ENCODE results near the gene LMNA. TPM values are rescaled to one million over a fixed set of nuclear protein-coding genes. Genes with fewer than 3 reads are reported as not detected.

LMNA gene
- total and polyA plus RNA-seq, 10 of the 15 experiments (the other 5 are each of a cell fraction or from before 2014, with no cell fraction given), result 0.42 to 334 (median 81.1) TPM

DNA sequence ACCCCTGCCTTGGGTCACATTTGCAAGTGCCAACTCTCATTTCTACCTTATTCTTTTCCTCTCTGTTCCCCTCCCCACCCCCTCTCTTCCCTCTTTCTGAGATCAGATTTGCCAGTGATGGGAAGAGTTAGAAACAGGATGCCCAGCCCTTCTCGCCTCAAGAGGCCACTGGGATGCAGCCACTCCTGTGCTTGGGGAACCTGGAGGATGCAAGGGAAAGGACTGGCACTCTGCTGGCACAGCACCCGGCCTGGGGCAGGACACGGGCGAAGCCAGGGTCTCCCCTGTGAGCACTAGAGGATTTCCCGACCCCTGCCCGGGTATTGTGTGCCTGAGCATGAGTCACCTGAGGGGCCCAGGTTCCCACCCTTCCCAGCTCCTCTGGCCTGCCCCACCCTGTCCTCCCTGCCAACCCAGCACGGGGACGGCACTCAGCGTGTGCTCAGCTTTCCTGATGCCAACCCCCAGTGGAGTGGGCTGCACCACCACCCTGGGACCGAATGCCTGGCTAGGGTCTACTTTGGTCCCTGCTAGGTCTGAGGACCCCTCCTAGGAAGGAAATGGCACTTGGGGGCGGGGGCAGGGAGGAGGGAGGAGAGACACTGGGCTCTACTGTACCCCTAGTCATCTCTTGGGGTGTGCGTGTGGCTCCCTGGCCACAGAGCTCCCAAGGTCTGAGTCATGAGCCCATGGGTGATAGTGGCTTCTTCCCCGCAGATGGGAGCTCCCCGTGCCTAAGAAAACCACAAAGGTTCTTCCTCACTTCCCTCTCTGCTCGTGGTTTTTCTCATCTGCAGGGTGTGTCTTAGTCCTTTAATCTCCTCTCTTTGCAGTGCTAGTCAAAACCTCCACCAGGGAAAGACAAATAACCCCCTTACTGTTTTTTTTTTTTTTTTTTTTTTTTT is 12.4 kb downstream of the LMNA start (continued):
- TF ChIP-seq ATF7 (IDR thresholded peaks at IDR 0.05; ENCODE audit: low read depth) (peak; percentile 78), HDAC2 (IDR thresholded peaks at IDR 0.05) (no peak), KAT2A (conservative IDR thresholded peaks at IDR 0.05; ENCODE audit: control insufficient read depth, low read depth, low read length) (no peak), ZBTB11 (CRISPR knock-in tag; IDR thresholded peaks at IDR 0.05) (no peak), SREBF1 (IDR thresholded peaks at IDR 0.05; ENCODE audit: low read length) (no peak), SKIL (IDR thresholded peaks at IDR 0.05; ENCODE audit: low read depth, poor library complexity, severe bottlenecking) (peak; percentile 94), SIN3A (IDR thresholded peaks at IDR 0.05; ENCODE audit: low read depth, low read length) (no peak), RCOR1 (conservative IDR thresholded peaks at IDR 0.05; ENCODE audit: low read depth, low read length) (no peak), MYC (IDR thresholded peaks at IDR 0.05; ENCODE audit: insufficient read depth, insufficient read length, insufficient replicate concordance, low read length, severe bottlenecking) (no peak), CBFB (IDR thresholded peaks at IDR 0.05; ENCODE audit: low read depth) (peak; percentile 99), CBX5 (IDR thresholded peaks at IDR 0.05; ENCODE audit: low read depth) (no peak), POLR2AphosphoS5 (IDR thresholded peaks at IDR 0.05; ENCODE audit: low read length) (peak; percentile 43), POLR2AphosphoS2 (IDR thresholded peaks at IDR 0.05; ENCODE audit: low read depth, low read length) (no peak)
- TF ChIP-seq, protein P1, sequence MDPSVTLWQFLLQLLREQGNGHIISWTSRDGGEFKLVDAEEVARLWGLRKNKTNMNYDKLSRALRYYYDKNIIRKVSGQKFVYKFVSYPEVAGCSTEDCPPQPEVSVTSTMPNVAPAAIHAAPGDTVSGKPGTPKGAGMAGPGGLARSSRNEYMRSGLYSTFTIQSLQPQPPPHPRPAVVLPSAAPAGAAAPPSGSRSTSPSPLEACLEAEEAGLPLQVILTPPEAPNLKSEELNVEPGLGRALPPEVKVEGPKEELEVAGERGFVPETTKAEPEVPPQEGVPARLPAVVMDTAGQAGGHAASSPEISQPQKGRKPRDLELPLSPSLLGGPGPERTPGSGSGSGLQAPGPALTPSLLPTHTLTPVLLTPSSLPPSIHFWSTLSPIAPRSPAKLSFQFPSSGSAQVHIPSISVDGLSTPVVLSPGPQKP (IDR thresholded peaks at IDR 0.05; ENCODE audit: low read depth, low read length), result 0 out of 2 replicates have a peak, but pooled peaks have one; percentile 11
- TF ChIP-seq, protein P2, sequence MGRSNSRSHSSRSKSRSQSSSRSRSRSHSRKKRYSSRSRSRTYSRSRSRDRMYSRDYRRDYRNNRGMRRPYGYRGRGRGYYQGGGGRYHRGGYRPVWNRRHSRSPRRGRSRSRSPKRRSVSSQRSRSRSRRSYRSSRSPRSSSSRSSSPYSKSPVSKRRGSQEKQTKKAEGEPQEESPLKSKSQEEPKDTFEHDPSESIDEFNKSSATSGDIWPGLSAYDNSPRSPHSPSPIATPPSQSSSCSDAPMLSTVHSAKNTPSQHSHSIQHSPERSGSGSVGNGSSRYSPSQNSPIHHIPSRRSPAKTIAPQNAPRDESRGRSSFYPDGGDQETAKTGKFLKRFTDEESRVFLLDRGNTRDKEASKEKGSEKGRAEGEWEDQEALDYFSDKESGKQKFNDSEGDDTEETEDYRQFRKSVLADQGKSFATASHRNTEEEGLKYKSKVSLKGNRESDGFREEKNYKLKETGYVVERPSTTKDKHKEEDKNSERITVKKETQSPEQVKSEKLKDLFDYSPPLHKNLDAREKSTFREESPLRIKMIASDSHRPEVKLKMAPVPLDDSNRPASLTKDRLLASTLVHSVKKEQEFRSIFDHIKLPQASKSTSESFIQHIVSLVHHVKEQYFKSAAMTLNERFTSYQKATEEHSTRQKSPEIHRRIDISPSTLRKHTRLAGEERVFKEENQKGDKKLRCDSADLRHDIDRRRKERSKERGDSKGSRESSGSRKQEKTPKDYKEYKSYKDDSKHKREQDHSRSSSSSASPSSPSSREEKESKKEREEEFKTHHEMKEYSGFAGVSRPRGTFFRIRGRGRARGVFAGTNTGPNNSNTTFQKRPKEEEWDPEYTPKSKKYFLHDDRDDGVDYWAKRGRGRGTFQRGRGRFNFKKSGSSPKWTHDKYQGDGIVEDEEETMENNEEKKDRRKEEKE (IDR thresholded peaks at IDR 0.05), result no peak
- TF ChIP-seq, protein P3, sequence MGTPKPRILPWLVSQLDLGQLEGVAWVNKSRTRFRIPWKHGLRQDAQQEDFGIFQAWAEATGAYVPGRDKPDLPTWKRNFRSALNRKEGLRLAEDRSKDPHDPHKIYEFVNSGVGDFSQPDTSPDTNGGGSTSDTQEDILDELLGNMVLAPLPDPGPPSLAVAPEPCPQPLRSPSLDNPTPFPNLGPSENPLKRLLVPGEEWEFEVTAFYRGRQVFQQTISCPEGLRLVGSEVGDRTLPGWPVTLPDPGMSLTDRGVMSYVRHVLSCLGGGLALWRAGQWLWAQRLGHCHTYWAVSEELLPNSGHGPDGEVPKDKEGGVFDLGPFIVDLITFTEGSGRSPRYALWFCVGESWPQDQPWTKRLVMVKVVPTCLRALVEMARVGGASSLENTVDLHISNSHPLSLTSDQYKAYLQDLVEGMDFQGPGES (IDR thresholded peaks at IDR 0.05), result no peak

All from GM12878 (cell line).